GM12878 (cell line): ENCODE data around the gene ZFP36.

ENCODE experiments used
- BHLHE40 ChIP-seq, 2 experiments: fragments of 450-650 bp in 1 of 2; IDR thresholded peaks; 2 replicates each; pipeline ENCODE4 v1.6.1; 2011 to 2017; ENCODE audit warnings: low read depth in 2 of 2, borderline replicate concordance in 1 of 2, improper control_type of control experiment in 1 of 2, low read length in 1 of 2, mild to moderate bottlenecking in 1 of 2
- CREM ChIP-seq: IDR thresholded peaks from 2 replicates; pipeline ENCODE4 v1.6.1; 2014; ENCODE audit warnings: antibody characterized with exemption, low read depth
- FOS ChIP-seq: IDR thresholded peaks from 3 replicates; pipeline ENCODE4 v1.6.1; 2011; ENCODE audit warnings: borderline replicate concordance; ENCODE audit not compliant: insufficient read length; ENCODE audit errors: extremely low read depth
- MXI1 ChIP-seq: fragments of 150-350 bp; IDR thresholded peaks from 2 replicates; pipeline ENCODE4 v1.6.1; 2011; ENCODE audit warnings: low read depth, mild to moderate bottlenecking, inconsistent platforms, low read length, improper control_type of control experiment
- POLR2AphosphoS2 ChIP-seq: IDR thresholded peaks from 2 replicates; pipeline ENCODE4 v1.6.1; 2011; ENCODE audit warnings: low read depth, mild to moderate bottlenecking, low read length, improper control_type of control experiment, moderate library complexity
- ZZZ3 ChIP-seq: IDR thresholded peaks from 2 replicates; pipeline ENCODE4 v1.6.1; 2011; ENCODE audit warnings: low read depth; ENCODE audit not compliant: control insufficient read depth, insufficient read length
- TF ChIP-seq, protein P1 (sequence below), 3 experiments: IDR thresholded peaks in 2 of 3; conservative IDR thresholded peaks in 1 of 3; 2 replicates each; pipeline ENCODE4 v1.5.1; 2011; ENCODE audit warnings: low read depth in 3 of 3, low read length in 3 of 3, mild to moderate bottlenecking in 3 of 3, control low read depth in 2 of 3, moderate library complexity in 2 of 3, inconsistent platforms in 1 of 3, mixed read lengths in 1 of 3; ENCODE audit not compliant: control insufficient read depth in 2 of 3, insufficient read depth in 1 of 3; ENCODE audit errors: extremely low read depth in 1 of 3

DNA sequence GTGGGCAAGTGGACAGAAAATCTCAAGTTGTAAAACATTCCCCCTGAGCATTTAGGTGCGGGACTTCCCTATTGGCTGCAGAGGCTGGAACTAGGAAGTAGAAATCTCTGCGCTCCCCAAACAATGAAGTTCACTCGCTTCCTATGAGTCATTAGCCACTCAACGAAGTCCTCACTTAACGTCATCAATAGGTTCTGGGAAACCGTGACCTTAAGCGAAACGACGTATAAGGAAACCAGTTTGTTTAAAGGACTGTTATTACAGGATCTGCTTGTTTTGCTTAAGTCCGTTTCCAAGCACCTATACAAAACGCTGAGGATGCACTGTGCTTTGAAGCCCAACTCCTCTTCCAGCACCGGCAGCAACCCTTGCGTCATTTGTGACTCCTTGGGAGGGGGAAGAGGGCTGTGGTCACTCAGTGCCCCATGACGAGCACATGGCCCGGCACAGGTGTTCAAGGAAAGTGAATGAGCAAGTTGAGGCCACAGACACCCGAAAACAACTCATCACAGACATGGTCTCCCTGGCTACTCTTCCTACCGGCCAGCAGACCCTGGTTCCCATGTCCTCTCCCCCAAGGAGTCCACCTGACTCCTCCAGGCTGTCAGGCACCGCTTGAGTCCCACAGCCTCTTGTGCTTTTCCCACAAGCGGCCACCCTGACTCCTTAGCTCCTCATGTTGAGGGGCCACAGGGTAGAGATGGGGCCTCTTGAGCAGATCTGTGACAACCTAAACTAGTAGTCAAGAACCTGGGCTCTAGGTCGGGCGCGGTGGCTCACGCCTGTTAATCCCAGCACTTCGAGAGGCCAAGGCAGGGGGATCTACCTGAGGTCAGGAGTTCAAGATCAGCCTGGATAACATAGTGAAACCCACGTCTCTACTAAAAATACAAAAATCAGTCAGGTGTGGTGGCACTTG is 24.3 kb downstream of the ZFP36 start:
- TF ChIP-seq POLR2AphosphoS2 (0 out of 2 replicates have a peak, but pooled peaks have one; percentile 36), MXI1 (no peak), FOS (no peak), ZZZ3 (no peak), CREM (peak; percentile 89), BHLHE40 (IDR thresholded peaks at IDR 0.05; ENCODE audit: borderline replicate concordance in 1 of 2, low read depth in 2 of 2, low read length in 1 of 2) (peak in 1 of 2 experiments; percentile 49; a peak in 1 of 4 replicates)
- TF ChIP-seq, protein P1, sequence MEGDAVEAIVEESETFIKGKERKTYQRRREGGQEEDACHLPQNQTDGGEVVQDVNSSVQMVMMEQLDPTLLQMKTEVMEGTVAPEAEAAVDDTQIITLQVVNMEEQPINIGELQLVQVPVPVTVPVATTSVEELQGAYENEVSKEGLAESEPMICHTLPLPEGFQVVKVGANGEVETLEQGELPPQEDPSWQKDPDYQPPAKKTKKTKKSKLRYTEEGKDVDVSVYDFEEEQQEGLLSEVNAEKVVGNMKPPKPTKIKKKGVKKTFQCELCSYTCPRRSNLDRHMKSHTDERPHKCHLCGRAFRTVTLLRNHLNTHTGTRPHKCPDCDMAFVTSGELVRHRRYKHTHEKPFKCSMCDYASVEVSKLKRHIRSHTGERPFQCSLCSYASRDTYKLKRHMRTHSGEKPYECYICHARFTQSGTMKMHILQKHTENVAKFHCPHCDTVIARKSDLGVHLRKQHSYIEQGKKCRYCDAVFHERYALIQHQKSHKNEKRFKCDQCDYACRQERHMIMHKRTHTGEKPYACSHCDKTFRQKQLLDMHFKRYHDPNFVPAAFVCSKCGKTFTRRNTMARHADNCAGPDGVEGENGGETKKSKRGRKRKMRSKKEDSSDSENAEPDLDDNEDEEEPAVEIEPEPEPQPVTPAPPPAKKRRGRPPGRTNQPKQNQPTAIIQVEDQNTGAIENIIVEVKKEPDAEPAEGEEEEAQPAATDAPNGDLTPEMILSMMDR (IDR thresholded peaks at IDR 0.05 in 2 of 3, conservative IDR thresholded peaks at IDR 0.05 in 1 of 3; ENCODE audit: control insufficient read depth in 2 of 3, extremely low read depth in 1 of 3, insufficient read depth in 1 of 3, low read depth in 3 of 3, low read length in 3 of 3) = no peak
